Peyer's patch (tissue), 4 donors: ENCODE data around the gene ACADSB.

Experiments used
- POLR2A ChIP-seq, 2 donors: fragments of 450-650 bp; IDR thresholded peaks; one replicate each; pipeline ENCODE4 v1.5.1; 2017; ENCODE audit warnings: antibody characterized with exemption in 2 of 2, mild to moderate bottlenecking in 2 of 2, moderate library complexity in 2 of 2
- TF ChIP-seq, protein P1 (sequence below), 6 experiments: fragments of 450-650 bp in 4 of 6; fragments of 200-600 bp in 2 of 6; sonication (generic) in 1 of 6; IDR thresholded peaks; one replicate each; pipeline ENCODE4 v1.5.1; 2017 to 2019; ENCODE audit warnings: antibody characterized with exemption in 6 of 6, mild to moderate bottlenecking in 3 of 6, moderate library complexity in 1 of 6

DNA sequence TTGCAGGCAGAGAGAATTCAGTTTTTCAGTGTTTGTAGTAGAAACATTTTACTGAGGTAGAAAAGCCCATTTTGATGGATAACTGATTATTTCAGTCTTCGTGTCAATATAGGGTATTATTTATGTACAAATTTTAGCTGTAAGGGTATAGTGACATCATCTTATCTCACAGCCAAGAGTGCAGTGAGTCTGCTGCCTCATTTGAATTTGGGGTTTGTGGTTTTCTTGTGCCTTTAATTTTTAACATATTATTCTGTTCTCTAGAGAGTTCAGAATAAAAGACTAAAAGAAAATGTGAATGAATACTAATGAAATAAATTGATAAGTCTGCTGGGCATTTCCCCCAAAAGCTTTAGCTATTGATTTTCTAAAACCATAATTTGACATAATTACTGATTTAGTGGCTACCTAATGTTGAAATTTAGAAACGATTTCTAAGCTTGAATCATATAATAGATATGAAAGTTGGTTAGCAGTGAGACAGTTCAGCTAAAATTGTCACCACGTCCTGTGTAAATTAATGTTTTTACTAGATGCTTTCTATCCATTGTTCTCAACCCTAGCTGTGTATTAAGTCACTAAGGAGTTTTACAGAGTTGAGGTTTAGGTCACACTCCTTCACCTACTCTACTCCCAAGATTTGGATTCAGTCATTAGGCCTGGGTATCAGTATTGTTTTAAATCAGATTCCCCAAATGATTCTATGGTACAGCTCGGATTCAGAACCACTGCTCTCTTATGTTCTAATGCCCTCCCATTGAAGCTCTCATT lies 37.3 kb downstream of the ACADSB start:
- TF ChIP-seq, protein P1, sequence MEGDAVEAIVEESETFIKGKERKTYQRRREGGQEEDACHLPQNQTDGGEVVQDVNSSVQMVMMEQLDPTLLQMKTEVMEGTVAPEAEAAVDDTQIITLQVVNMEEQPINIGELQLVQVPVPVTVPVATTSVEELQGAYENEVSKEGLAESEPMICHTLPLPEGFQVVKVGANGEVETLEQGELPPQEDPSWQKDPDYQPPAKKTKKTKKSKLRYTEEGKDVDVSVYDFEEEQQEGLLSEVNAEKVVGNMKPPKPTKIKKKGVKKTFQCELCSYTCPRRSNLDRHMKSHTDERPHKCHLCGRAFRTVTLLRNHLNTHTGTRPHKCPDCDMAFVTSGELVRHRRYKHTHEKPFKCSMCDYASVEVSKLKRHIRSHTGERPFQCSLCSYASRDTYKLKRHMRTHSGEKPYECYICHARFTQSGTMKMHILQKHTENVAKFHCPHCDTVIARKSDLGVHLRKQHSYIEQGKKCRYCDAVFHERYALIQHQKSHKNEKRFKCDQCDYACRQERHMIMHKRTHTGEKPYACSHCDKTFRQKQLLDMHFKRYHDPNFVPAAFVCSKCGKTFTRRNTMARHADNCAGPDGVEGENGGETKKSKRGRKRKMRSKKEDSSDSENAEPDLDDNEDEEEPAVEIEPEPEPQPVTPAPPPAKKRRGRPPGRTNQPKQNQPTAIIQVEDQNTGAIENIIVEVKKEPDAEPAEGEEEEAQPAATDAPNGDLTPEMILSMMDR (IDR thresholded peaks at IDR 0.05) = no peak
- no peak for TF ChIP-seq POLR2A (IDR thresholded peaks at IDR 0.05)
